Progenitor cell of endocrine pancreas (in vitro differentiated cells): ENCODE measurements around the gene PEX14. TPM values are rescaled to one million over a fixed set of nuclear protein-coding genes. Genes with fewer than 3 reads are reported as not detected.
"Not testable (repeated sequence)": the region's sequence is repeated elsewhere in the genome, so short reads cannot be mapped to it uniquely, and the experiment has no call there.

Source experiments
- DNase-seq: peaks from one replicate; pipeline ENCODE4 v3.0.0; 2021; ENCODE audit warnings: low spot score; ENCODE audit not compliant: unreplicated experiment
- H3K27ac Mint-ChIP-seq: 2 replicates; pipeline ENCODE4 v1.8.0; 2021; ENCODE audit warnings: mild to moderate bottlenecking, moderate library complexity, mixed read lengths
- H3K27me3 Mint-ChIP-seq: 2 replicates; pipeline ENCODE4 v1.8.0; 2021; ENCODE audit warnings: mixed read lengths
- H3K36me3 Mint-ChIP-seq: 2 replicates; pipeline ENCODE4 v1.8.0; 2022; ENCODE audit warnings: mixed read lengths; ENCODE audit not compliant: insufficient read depth
- H3K4me1 Mint-ChIP-seq: 2 replicates; pipeline ENCODE4 v1.8.0; 2021; ENCODE audit warnings: low read depth, mixed read lengths
- H3K4me3 Mint-ChIP-seq: 2 replicates; pipeline ENCODE4 v1.8.0; 2021; ENCODE audit warnings: low read depth, mild to moderate bottlenecking, moderate library complexity, mixed read lengths
- H3K9me3 Mint-ChIP-seq: 2 replicates; pipeline ENCODE4 v1.8.0; 2021; ENCODE audit warnings: low read depth, mixed read lengths
- CTCF ChIP-seq: fragments of 200-600 bp; sonication (generic); IDR thresholded peaks from one replicate; pipeline ENCODE4 v1.5.0; 2021; ENCODE audit warnings: antibody characterized with exemption, mild to moderate bottlenecking; ENCODE audit not compliant: unreplicated experiment
- total RNA-seq: library from RNA; stranded (reverse); gene quantifications from 2 replicates; pipeline ENCODE4 v1.2.1, GENCODE V29; 2021

The PEX14 gene
- total RNA-seq, 1 donor from 2014 or later = 27.8 TPM

GRCh38 chr1:10497109-10497508 lies 22.4 kb downstream of the PEX14 start:
- Mint-ChIP-seq H3K4me3 (no peak overlapping the region), H3K9me3 (no peaks in the 10 kb centered on the region), H3K27me3 (no peaks in the 10 kb centered on the region), H3K36me3 (no peaks in the 10 kb centered on the region), H3K4me1 (peaks cover 9% of the 10 kb centered on the region), H3K27ac (no peak overlapping the region)
- no peak for DNase-seq
- TF ChIP-seq CTCF = no peak

GRCh38 chr1:10498231-10498630 lies 23.5 kb downstream of the PEX14 start:
- Mint-ChIP-seq H3K36me3 (no peaks in the 10 kb centered on the region), H3K9me3 (no peaks in the 10 kb centered on the region), H3K27me3 (no peaks in the 10 kb centered on the region), H3K27ac (no peak overlapping the region), H3K4me1 (peaks cover 9% of the 10 kb centered on the region), H3K4me3 (no peak overlapping the region)
- DNase-seq = no peak
- TF ChIP-seq CTCF = no peak

- H3K36me3 Mint-ChIP-seq = no peaks in the 10 kb centered on the region
- peaks cover 11% of the 10 kb centered on the region for H3K4me1 Mint-ChIP-seq
- no peak overlapping the region for H3K4me3 Mint-ChIP-seq
- H3K27me3 Mint-ChIP-seq = no peaks in the 10 kb centered on the region
- no peaks in the 10 kb centered on the region for H3K9me3 Mint-ChIP-seq
- no peak for DNase-seq
- no peak overlapping the region for H3K27ac Mint-ChIP-seq
- no peak for TF ChIP-seq CTCF
These were observed 27.5 kb downstream of the PEX14 start for GRCh38 chr1:10502206-10502605.

- TF ChIP-seq CTCF = no peak
- Mint-ChIP-seq H3K27me3 (no peaks in the 10 kb centered on the region), H3K4me3 (no peak overlapping the region), H3K4me1 (peaks cover 18% of the 10 kb centered on the region), H3K36me3 (no peaks in the 10 kb centered on the region), H3K27ac (peak overlapping the region; percentile 19), H3K9me3 (no peaks in the 10 kb centered on the region)
- DNase-seq = no peak
These were observed 29.5 kb downstream of the PEX14 start for GRCh38 chr1:10504249-10504648.

GRCh38 chr1:10506046-10506676 lies 31.4 kb downstream of the PEX14 start:
- H3K4me1 Mint-ChIP-seq = peaks cover 24% of the 10 kb centered on the region
- not testable (repeated sequence) for H3K9me3 Mint-ChIP-seq, DNase-seq, H3K27me3 Mint-ChIP-seq, H3K4me3 Mint-ChIP-seq, H3K27ac Mint-ChIP-seq, H3K36me3 Mint-ChIP-seq

- Mint-ChIP-seq H3K4me1 (peaks cover 24% of the 10 kb centered on the region), H3K27me3 (no peaks in the 10 kb centered on the region), H3K36me3 (no peaks in the 10 kb centered on the region), H3K9me3 (no peaks in the 10 kb centered on the region), H3K4me3 (no peak overlapping the region), H3K27ac (no peak overlapping the region)
- DNase-seq = no peak
- no peak for TF ChIP-seq CTCF
These were observed 31.9 kb downstream of the PEX14 start for GRCh38 chr1:10506677-10507047.
